ENCODE measurements around the gene ZNF836. TPM values are rescaled to one million over a fixed set of nuclear protein-coding genes. Genes with fewer than 3 reads are reported as not detected.

The ZNF836 gene
- total RNA-seq, 1 experiment from 2014 or later, result 4.3 TPM

DNA sequence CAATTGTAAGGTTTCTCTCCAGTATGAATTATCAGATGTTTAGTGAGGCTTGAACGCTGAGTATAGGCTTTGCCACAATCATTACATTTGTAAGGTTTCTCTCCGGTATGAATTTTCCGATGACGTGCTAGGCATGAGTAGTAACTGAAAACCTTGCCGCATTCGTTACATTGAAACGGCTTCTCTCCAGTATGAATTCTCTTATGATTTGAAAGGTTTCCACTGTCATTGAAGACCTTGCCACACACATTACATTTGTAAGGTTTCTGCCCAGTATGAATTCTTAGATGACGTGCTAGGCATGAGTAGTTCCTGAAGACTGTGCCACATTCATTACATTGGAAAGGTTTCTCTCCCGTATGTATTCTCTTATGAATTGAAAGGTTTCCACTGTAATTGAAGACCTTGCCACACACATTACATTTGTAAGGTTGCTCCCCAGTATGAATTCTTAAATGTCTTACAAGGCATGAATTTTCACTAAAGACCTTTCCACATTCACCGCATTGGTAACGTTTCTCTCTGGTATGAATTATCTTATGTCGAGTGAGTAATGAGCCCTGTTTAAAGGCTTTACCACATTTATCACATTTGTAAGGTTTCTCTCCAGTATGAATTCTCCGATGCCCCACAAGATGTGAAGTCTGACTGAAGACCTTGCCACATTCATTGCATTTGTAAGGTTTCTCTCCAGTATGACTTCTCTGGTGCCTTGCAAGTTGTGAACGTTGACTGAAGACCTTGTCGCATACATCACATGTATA lies 15.6 kb downstream of the ZNF836 start:
- peaks cover 8% of the 10 kb centered on the region for H3K36me3 Mint-ChIP-seq (ENCODE audit: insufficient read depth, unreplicated experiment)
- TF ChIP-seq, protein P1, sequence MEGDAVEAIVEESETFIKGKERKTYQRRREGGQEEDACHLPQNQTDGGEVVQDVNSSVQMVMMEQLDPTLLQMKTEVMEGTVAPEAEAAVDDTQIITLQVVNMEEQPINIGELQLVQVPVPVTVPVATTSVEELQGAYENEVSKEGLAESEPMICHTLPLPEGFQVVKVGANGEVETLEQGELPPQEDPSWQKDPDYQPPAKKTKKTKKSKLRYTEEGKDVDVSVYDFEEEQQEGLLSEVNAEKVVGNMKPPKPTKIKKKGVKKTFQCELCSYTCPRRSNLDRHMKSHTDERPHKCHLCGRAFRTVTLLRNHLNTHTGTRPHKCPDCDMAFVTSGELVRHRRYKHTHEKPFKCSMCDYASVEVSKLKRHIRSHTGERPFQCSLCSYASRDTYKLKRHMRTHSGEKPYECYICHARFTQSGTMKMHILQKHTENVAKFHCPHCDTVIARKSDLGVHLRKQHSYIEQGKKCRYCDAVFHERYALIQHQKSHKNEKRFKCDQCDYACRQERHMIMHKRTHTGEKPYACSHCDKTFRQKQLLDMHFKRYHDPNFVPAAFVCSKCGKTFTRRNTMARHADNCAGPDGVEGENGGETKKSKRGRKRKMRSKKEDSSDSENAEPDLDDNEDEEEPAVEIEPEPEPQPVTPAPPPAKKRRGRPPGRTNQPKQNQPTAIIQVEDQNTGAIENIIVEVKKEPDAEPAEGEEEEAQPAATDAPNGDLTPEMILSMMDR (IDR thresholded peaks at IDR 0.05; ENCODE audit: unreplicated experiment), result no peak
- ChIA-PET CTCF (no interaction called here), POLR2A (no interaction called here)
- no peak for DNase-seq (ENCODE audit: unreplicated experiment)
- no peaks in the 10 kb centered on the region for H3K27me3 Mint-ChIP-seq (ENCODE audit: insufficient read depth, unreplicated experiment)
- no peaks in the 10 kb centered on the region for H3K4me1 Mint-ChIP-seq (ENCODE audit: insufficient read depth, unreplicated experiment)
- intact Hi-C loops (cut with micrococcal nuclease), result no loop called here
- H3K9me3 Mint-ChIP-seq (ENCODE audit: unreplicated experiment), result peaks cover 51% of the 10 kb centered on the region
- no TSS peak for BruUV-seq (replicated peaks)
- H3K27ac Mint-ChIP-seq (ENCODE audit: low read depth, unreplicated experiment), result no peak overlapping the region
- H3K4me3 Mint-ChIP-seq (ENCODE audit: unreplicated experiment), result no peak overlapping the region

DNA sequence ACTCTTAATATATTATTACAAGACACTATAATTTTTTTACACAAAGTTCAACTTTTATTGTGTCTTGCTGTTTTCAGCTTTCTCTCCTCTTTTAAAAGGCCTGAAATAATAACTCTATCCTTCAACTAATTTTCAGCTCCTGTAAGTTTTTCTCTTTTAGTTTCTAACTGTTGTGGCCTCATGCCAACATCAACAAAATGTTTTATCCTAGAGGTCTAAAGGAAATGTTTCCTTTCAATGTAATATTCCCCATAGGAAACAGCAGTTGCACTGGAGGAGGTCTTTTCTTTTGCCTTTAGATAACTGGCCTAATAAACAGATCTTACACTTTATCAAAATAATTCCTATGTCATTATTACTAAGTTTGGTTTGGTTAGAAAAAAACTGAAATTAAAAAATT lies 23.2 kb downstream of the ZNF836 start:
- BruUV-seq (replicated peaks), result no TSS peak
- Mint-ChIP-seq H3K27me3 (ENCODE audit: insufficient read depth, unreplicated experiment) (no peaks in the 10 kb centered on the region), H3K4me3 (ENCODE audit: unreplicated experiment) (no peak overlapping the region), H3K27ac (ENCODE audit: low read depth, unreplicated experiment) (no peak overlapping the region), H3K4me1 (ENCODE audit: insufficient read depth, unreplicated experiment) (no peaks in the 10 kb centered on the region), H3K9me3 (ENCODE audit: unreplicated experiment) (peaks cover 8% of the 10 kb centered on the region), H3K36me3 (ENCODE audit: insufficient read depth, unreplicated experiment) (no peaks in the 10 kb centered on the region)
- TF ChIP-seq, protein P1 (IDR thresholded peaks at IDR 0.05; ENCODE audit: unreplicated experiment), result no peak
- intact Hi-C loops (cut with micrococcal nuclease), result no loop called here
- ChIA-PET POLR2A (interaction anchor here (0.5 to 1.2 kb wide), 2 partner anchors 8 to 68 kb away, joined by 3 to 4 read pairs; no protein-coding TSS in a partner anchor), CTCF (interaction anchor here (1.0 to 1.2 kb wide), 2 partner anchors 8 to 169 kb away, joined by 3 read pairs; no protein-coding TSS in a partner anchor)
- no peak for DNase-seq (ENCODE audit: unreplicated experiment)

DNA sequence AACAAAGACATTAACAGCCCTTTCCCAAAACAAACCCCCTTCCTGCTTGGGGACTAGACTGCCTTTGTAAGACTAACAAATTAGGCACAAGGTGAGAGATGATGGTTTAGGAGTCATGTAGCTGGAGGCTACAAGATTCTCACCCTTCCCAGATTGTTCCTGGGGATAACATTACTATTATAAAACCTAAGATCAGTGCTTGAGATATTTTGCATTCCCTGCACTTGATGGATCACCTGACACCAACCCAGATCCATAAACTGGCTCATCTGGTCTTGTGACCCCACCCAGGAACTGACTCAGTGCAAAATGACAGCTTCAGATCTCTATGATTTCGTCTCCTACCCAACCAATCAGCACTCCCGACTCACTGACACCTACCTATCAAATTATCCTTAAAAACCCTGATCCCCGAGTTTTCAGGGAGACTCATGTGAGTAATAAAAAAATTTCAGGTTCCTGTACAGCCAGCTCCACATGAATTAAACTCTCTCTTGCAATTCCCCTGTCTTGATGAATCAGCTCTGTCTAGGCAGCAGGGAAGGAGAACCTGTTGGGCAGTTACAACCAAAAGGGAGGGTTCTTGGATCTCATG lies 29.3 kb downstream of the ZNF836 start:
- no TSS peak for BruUV-seq (replicated peaks)
- intact Hi-C loops (cut with micrococcal nuclease), result no loop called here
- DNase-seq (ENCODE audit: unreplicated experiment), result no peak
- no peaks in the 10 kb centered on the region for H3K27me3 Mint-ChIP-seq (ENCODE audit: insufficient read depth, unreplicated experiment)
- TF ChIP-seq, protein P1 (IDR thresholded peaks at IDR 0.05; ENCODE audit: unreplicated experiment), result no peak
- H3K9me3 Mint-ChIP-seq (ENCODE audit: unreplicated experiment), result peaks cover 8% of the 10 kb centered on the region
- ChIA-PET POLR2A (no interaction called here), CTCF (interaction anchor here (0.6 to 0.7 kb wide), 2 partner anchors 288 to 564 kb away, joined by 3 read pairs; no protein-coding TSS in a partner anchor)
- H3K36me3 Mint-ChIP-seq (ENCODE audit: insufficient read depth, unreplicated experiment), result no peaks in the 10 kb centered on the region
- peaks cover 11% of the 10 kb centered on the region for H3K4me1 Mint-ChIP-seq (ENCODE audit: insufficient read depth, unreplicated experiment)
- H3K4me3 Mint-ChIP-seq (ENCODE audit: unreplicated experiment), result no peak overlapping the region
- no peak overlapping the region for H3K27ac Mint-ChIP-seq (ENCODE audit: low read depth, unreplicated experiment)

DNA sequence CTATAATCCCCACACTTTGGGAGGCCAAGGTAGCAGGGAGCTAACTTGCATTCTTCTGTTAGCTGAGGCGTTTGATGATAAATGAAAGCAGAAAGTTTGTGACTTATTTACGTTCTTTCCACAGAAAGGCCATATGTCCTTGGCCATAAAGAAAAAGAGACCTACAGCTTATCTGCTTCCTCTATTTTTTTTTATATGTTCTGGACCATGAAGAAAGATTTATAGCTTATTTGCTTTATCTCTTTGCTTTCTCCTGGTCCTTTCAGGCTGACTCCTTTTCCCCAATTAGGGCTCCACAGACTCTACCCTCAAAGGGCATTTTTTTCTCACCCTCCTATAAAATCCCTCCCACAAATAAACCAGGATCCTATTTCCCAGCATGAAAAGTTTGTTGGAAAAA lies 30.2 kb downstream of the ZNF836 start:
- H3K27me3 Mint-ChIP-seq (ENCODE audit: insufficient read depth, unreplicated experiment), result no peaks in the 10 kb centered on the region
- H3K27ac Mint-ChIP-seq (ENCODE audit: low read depth, unreplicated experiment), result no peak overlapping the region
- peaks cover 11% of the 10 kb centered on the region for H3K4me1 Mint-ChIP-seq (ENCODE audit: insufficient read depth, unreplicated experiment)
- DNase-seq (ENCODE audit: unreplicated experiment), result no peak
- H3K4me3 Mint-ChIP-seq (ENCODE audit: unreplicated experiment), result no peak overlapping the region
- POLR2A ChIA-PET, result interaction anchor here (1.3 to 4.1 kb wide), 4 partner anchors 8 to 91 kb away, joined by 3 to 60 read pairs (median 24); partner anchors contain the start of genes PPP2R1A and ZNF836
- TF ChIP-seq, protein P1 (IDR thresholded peaks at IDR 0.05; ENCODE audit: unreplicated experiment), result no peak
- CTCF ChIA-PET, result interaction anchor here (0.6 to 1.7 kb wide), 3 partner anchors 48 to 96 kb away, joined by 3 to 7 read pairs (median 3); no protein-coding TSS in a partner anchor
- H3K9me3 Mint-ChIP-seq (ENCODE audit: unreplicated experiment), result peaks cover 8% of the 10 kb centered on the region
- intact Hi-C loops (cut with micrococcal nuclease), result no loop called here
- no TSS peak for BruUV-seq (replicated peaks)
- H3K36me3 Mint-ChIP-seq (ENCODE audit: insufficient read depth, unreplicated experiment), result no peaks in the 10 kb centered on the region

Data from MCF 10A (cell line).